Measurements from ENCODE around the gene QPCT.
A peak's percentile ranks its signal among the peaks of the same experiment; 100 is the strongest.

Gene QPCT

GRCh38 chr2:37325625-37326071 is 18.8 kb upstream of the QPCT start:
- DNase-seq: no peak

- no peak for DNase-seq
Measured at GRCh38 chr2:37326285-37326684, 18.1 kb upstream of the QPCT start.

GRCh38 chr2:37326866-37327634 is 17.4 kb upstream of the QPCT start:
- no peak for DNase-seq

- DNase-seq: no peak
Measured at GRCh38 chr2:37330681-37331080, 13.7 kb upstream of the QPCT start.

- DNase-seq: no peak
Measured at GRCh38 chr2:37332560-37332959, 11.9 kb upstream of the QPCT start.

- DNase-seq: no peak
Measured at GRCh38 chr2:37333256-37333655, 11.2 kb upstream of the QPCT start.

GRCh38 chr2:37335604-37336003 is 8.8 kb upstream of the QPCT start:
- DNase-seq: no peak

GRCh38 chr2:37337620-37338280 is 6.7 kb upstream of the QPCT start:
- peak; percentile 7 for DNase-seq

- no peak for DNase-seq
Measured at GRCh38 chr2:37338933-37339332, 5.5 kb upstream of the QPCT start.

- DNase-seq: no peak
Measured at GRCh38 chr2:37340637-37341036, 3.8 kb upstream of the QPCT start.

- no peak for DNase-seq
Measured at GRCh38 chr2:37342591-37343220, 1.7 kb upstream of the QPCT start.

GRCh38 chr2:37343537-37344434 is 644 bp upstream of the QPCT start:
- DNase-seq: peak; percentile 71

- no peak for DNase-seq
Measured at GRCh38 chr2:37348155-37348554, 3.7 kb downstream of the QPCT start.

GRCh38 chr2:37349231-37349860 is 4.9 kb downstream of the QPCT start:
- peak; percentile 78 for DNase-seq

GRCh38 chr2:37350034-37350433 is 5.6 kb downstream of the QPCT start:
- DNase-seq: peak; percentile 96

- DNase-seq: no peak
Measured at GRCh38 chr2:37354531-37354930, 10.1 kb downstream of the QPCT start.

GRCh38 chr2:37355735-37356134 is 11.3 kb downstream of the QPCT start:
- DNase-seq: no peak

- no peak for DNase-seq
Measured at GRCh38 chr2:37356299-37356698, 11.9 kb downstream of the QPCT start.

- DNase-seq: no peak
Measured at GRCh38 chr2:37357069-37357468, 12.6 kb downstream of the QPCT start.

- DNase-seq: no peak
Measured at GRCh38 chr2:37357530-37357929, 13.1 kb downstream of the QPCT start.

GRCh38 chr2:37358466-37358865 is 14.0 kb downstream of the QPCT start:
- DNase-seq: no peak

GRCh38 chr2:37361216-37361815 is 16.9 kb downstream of the QPCT start:
- DNase-seq: no peak
